Kidney tubule cell (primary cell): ENCODE results near the gene BCAS1.

ENCODE experiments used
- DNase-seq: peaks from one replicate; pipeline ENCODE4 v3.0.0-alpha.2; 2018; ENCODE audit warnings: low spot score

Gene BCAS1

DNA sequence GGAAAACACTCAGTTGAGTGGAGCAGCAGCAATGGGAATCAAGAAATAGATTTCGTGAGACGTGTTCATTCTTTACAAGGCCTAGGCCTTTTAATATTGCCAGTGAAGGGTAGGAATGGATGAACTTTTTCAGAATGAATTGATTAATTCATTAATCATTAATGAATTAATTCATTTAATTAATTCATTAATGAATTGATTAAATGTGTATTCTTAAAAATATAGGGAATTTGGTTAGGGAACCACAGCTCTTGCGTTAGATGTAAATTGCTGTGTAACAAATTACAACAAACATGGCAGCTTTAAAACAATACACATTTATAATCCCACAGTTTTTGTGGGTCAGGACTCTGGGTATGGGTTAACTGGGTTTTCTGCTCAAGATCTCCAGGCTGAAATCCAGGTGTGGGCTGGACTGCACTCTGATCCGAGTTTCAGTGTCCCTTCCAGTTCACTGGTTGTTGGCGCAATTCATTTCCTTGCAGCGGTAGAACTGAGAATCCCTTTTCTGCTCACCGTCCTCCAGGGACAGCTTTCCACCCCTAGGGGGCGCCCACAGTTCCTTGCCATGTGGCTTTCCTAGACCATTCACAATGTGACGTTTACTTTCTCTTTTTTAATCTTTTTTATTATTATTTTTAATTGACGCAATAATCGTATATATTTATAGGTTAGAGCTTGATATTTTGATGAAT, 32.8 kb upstream of the BCAS1 start:
- peak; percentile 78 for DNase-seq

DNA sequence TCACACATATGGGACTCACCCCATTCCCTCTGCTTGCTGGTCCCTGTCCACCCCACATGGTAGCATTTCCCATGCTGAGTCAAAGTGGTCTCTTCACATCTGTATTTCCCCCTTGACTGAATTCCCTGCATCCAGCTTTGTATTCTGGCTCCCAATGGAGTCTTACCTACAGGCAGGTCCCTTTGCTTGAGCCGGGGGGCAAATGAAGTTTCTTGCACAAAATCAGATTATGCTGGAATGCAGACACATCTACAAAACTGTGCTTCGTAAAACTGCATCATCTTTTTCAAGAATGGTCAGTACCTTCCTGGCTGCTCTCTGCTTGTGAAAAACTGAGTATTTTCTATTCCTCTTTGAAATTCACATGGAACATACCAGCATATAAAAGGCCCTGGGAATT, 32.1 kb upstream of the BCAS1 start:
- DNase-seq: no peak

DNA sequence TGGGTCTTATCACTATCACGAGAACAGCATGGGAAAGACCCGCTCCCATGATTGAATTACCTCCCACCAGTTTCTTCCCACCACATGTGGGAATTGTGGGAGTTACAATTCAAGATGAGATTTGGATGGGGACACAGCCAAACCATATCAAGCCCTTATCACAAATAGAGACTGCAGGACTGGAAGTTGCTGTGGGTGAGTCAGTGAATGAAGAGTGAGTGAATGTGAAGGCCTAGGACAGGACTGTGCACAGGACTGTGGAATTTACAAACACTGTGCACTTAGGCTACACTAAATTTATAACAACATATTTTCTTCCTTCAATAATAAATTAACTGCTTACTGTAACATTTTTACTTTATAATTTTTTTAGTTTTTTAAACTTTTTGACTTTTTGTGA, 30.2 kb upstream of the BCAS1 start:
- no peak for DNase-seq

DNA sequence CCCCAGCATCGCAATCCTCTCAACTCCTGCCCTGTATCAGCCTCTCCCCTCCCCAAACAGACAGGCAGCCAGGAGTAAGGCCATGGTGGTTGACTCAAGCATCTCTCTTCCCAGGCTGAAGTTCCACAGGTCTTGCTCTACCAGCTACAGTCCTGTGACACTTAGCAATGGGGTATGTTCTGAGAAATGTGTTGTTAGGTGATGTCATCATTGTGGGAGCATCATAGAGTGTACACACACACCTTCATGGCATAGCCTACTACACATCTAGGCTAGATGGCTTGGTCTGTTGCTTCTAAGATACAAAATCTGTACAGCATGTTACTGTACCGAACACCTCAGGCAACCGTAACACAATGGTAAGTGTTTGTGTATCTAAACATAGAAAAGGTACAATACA, 29.5 kb upstream of the BCAS1 start:
- peak; percentile 67 for DNase-seq

DNA sequence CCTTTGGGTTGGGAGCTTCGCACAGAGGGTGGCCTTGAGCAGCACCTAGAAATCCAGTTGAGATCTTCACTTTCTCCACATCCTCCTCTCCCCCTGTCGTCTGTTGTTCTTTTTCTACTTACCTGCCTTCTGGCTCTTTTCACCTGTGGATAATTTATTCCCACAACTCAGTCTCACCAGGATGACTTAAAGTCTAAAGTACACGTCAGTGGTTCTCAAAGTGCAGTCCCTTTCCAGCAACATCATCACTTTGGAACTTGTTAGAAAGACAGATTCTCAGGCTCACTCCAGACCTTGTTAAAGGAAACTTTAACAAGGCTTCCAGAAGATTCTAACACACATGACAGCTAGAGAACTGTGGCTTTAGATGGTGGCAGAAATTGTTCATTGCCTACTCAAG, 27.7 kb upstream of the BCAS1 start:
- peak; percentile 56 for DNase-seq

DNA sequence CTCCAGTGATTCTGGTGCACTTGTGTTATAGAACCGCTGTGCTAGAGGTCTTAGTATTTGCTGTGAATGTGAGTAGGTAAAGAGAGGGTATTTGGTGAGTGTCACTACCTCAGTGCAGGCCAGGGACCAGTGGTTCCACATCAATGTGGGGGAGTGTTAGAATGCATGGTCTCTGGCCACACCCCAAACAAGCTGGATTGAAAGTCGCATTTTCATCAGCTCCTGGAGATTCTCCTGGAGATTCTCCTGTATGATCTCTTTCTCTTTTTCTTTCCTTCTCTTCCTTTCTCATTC, 26.8 kb upstream of the BCAS1 start:
- no peak for DNase-seq

DNA sequence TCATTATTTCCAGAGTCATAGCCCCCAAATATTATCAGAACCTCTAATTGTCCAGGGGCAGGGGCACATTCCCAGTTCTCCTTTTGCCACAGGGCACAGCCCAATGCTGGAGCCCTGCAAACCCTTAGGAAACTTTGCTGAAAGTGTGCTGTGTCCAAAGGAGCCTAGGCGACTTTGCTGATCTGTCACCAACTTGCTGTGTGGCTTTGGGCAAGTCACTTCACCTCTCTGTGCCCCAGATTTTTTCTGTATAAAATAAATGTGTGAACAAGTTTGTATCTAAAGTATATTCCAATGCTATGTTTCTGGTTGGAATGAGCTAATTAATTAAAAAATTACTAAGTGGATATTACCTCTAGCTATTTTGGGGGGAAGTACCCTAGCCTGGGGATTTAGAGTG, 25.4 kb upstream of the BCAS1 start:
- no peak for DNase-seq

DNA sequence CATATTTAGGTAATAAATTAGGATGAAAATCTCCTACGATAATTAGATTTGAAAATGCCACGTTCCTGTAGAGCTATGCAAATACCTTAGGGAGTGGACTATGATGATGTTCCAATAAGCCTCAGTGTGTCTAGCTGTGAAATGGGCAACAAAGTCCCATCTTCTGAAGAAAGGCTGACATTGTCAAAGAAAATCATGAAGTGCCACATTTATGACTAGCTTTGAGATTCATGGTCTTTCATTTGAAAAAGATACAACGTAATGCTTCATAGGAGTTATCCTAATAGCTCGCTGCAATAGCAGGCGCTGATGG, 23.8 kb upstream of the BCAS1 start:
- DNase-seq: no peak

DNA sequence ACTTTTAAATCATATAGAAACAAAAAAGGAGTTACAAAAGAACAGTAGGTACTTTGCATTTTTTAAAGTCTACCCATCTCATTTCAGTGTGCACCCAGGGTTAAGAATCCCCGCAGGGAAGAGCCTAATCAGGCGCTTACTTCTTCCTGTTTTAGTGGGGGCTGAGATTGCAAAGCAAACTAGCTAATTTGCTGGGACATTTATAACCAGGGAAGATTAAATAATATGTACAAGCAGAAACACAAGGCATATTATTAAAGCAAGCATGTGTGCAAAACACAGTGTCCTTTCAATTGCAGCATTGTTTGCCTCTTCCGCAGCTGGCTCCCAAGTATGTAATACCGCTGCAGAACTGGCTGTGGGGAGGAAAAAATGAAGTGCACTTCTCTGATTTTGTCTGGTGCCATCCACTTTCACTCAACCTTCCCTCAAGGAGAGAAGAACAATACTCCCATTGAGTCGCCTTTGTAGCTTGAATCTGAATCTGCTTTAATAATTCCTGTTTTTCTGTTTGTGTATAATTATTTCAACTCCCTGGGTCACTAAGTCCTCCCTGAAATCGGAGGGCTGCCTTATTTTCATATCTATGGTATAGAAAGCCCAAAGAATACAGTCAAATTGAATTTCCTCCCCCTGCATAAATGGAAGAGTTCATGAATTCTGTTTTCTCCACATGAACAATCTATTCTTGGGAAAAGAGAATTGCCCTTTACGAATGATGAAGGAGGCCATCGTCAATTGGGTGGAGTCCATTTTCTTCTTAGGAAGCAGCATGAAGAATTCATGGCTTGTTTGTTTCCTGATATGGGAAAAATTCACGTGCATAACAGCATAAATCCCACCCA, 23.3 kb upstream of the BCAS1 start:
- no peak for DNase-seq

DNA sequence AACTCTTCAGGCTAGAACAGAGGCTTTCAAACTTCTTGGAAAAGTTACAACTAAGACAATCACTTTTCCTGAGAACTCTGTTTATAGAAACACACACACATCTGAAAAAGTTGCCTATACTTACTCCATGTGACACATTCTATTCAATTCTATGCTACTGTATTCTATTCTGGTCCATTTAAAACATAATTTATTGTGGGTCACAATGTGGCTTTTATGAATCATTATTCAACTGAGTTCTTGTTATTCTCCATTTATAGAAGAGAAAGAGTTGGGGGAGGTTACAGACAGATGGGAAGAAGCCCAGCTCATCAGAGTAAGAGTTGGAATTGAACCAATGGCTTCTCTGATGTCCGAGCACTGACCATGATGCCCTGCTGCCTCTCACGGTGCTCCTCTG, 21.6 kb upstream of the BCAS1 start:
- no peak for DNase-seq

DNA sequence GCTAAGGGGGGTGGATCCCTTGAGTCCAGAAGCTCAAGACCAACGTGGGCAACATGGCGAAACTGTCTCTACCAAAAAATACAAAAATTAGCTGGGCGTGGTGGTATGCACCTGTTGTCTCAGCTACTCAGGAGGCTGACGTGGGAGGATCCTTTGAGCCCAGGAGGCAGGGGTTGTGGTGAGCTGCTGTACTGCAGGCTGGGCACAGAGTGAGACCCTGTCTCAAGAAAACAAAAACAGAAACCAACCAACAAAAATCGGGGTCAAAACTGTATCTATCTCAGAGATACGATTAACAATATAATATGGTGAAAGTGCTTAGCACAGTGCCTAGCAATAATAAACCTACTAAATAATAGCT, 20.7 kb upstream of the BCAS1 start:
- DNase-seq: no peak

DNA sequence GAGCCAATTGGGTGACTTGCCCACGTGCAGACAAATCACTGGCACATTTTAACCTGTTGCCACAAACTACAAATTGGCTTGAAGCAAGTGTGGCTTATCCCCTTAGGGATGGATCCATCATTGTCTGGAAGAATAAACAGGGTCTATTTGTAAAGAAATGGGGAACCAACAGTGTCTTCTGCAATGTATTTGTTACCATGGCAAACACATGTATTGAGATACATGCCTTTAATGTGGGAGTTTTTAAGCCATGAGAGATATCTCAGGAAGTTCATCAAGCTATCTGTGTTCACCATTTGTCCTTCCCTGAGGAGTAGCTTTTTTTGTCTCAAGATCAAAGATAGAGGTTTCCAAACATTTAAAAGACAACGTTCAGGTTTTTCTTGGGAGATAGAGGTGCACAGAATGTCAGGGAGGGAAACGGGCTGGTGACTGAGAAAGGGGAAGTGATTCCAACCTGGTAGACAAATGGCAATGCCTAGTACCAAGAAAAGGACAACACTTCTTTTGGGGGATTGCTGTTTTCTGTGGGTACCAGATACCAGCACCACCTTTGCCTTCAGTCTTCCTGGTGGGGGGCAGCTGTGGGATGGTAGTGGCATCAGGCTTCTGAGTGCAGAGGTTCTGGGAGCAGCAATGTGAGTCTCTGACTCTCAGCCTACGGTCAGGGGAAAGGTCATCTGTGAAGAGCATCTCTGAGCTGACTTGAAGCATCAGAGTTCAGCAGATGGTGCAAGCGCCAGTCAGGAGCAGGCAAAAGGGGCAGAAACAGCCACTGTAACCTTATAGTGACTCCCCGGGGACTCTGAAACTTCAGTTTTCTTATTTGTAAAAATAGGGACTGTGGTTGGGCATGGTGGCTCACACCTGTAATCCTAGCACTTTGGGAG, 20.1 kb upstream of the BCAS1 start:
- DNase-seq: no peak

DNA sequence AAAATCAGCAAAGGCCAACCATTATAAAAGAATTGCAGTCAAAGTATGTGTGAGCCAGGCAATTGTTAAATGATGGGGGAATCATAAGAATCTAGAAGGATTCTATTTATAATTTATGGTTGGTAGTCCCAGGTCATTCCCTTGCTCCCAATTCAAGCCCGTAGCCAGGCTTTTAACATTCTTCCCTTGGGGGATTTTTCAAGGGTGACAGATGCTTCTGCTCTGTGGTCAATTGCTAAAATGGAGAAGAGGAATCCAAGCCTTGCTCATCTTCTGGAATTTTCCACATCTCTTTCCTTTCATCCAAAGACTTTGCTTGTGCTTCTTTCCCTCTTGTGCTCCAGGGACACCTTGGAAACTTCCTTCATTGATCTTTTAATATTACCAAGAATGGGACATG, 18.0 kb upstream of the BCAS1 start:
- no peak for DNase-seq

DNA sequence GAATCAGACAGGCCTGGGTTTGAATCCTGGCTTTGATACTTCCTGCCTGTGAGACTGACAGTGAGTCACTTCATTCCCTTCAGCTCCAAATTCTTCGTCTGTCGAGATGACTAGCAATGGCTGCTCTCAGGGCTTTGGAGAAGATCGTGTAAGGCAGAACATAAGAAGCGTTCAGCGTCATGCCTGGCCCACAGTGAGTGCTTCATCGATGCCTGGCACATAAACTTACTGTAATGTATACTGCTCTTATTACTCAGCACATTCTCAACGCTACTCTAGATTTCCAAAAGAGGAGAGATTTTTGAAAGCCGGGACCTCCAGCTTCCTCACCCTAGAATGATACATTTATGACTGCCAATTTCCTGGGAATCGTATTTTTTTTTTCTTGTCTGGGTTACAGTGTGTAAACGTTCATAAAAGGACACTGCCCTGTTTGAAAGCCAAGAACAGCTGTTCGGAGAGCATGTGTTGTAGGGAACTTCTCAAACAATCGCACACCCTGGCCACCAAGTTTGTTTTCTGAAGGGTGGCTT, 16.2 kb upstream of the BCAS1 start:
- no peak for DNase-seq

DNA sequence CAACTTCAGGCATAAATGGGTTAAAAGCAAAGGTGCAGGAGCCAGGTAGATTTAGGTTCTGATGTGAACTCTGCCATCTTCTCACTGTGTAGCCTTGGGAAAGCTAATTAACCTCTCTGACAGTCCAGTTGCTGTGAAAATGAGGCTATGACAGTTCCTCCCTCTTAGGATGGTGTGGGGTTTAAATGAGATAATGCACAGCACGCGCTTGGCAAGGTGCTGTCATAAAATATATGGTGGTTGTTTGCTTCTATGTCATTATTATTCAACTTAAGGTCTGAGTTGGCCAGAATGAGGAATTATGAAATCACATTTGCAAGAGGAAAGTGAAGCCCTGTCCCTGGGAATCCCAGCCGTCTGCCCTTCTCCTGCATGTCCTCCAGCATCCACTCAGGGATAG, 15.5 kb upstream of the BCAS1 start:
- DNase-seq: no peak

DNA sequence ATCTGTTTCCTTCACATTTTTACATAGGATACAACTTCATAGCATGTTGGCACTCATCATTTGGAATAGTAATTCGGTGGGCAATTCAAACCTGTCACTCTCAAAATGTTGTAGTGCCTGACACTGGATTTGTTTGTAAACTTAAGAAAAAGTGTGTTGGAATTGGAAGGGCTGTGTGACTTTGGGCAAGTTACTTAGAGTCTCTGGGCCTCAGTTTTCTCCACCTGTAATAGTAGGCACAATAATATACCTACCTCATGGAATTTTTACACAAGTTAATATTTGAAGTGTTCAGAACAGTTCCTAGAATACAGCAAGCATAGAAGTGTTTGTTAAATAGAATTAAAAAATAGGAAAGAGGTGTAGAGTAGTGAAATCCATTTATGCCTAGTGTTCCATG, 15.0 kb upstream of the BCAS1 start:
- DNase-seq: no peak

DNA sequence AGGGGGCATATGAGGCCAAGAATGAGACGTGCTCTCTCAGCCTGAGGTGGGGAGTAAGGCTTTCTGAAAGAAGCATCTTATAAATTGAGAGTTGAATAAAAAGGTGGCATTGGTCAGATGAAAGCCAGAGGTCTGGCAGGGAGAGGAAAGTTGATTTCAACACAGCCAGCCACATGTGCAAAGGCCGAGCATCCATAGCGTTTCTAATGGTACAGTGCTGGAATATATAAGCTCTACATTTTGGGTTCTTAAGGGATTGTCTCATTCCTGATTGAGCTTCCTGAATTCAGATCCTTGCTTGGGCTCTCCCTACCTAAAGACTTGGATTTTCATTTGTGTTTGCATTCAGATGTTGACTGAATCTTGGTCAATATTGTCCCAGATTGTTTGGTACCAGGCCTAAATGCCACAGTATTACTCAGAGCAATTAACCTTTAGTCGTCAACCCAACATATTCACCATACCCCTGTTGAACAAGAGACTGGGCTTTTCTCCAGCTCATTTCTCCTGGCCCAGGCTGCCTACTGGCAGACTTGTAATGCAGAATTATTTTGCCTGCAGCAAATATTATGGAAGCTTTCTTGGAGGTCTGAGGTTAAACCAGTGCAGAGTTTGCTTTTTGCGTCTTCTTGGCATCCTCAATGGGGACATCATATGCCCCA, 14.5 kb upstream of the BCAS1 start:
- DNase-seq: no peak

DNA sequence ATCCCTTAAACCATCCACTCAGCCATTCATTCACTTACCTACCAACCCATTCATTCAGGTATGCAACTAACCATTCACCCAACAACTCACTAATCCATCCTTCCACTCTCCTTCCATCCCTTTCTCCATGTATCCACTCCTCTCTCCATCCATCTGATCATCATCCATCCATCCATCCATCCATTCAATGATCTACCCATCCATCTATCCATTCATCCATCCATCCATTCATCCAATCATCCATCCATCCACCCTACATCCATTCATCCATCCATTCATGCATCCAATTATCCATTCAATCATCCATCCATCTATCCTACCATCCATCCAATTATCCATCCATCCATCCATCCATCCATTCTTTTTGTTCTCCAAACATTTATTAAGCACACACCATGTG, 13.8 kb upstream of the BCAS1 start:
- DNase-seq: no peak

DNA sequence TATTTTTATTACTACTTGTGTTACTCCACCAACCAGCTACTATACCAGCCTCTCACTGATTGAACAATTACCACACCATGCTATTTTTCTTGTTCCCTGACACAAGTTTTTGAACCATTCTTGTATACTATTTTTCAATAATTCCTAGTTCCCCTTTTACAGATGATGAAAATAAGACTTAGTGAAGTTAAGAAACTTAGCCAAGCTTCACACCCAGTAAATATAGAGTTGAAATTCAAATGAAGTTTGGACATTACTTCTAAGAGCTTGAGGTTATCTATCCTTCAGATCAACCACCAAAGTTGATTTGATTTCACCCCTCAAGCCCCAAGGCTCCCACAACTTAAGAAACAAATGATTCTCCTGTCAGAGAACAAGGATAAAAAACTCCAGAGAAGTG, 13.1 kb upstream of the BCAS1 start:
- DNase-seq: no peak

DNA sequence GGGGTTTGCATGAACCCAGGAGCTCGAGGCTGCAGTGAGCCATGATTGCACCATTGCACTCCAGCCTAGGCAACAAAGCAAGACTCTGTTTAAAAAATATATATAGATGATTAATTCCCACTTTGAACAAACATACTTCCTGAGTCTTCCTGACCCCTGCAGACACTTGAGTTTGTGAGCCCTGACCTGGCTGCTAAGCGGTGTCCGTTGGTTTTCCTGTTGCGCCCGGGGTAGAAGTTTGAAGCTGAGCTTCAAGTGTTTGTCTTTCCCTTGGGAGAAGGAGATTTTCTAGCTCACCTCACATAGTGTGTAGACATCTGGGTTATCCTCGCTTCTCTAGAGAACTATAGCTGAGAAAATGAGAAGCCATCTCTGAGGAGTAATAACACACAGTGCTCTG, 11.7 kb upstream of the BCAS1 start:
- no peak for DNase-seq

DNA sequence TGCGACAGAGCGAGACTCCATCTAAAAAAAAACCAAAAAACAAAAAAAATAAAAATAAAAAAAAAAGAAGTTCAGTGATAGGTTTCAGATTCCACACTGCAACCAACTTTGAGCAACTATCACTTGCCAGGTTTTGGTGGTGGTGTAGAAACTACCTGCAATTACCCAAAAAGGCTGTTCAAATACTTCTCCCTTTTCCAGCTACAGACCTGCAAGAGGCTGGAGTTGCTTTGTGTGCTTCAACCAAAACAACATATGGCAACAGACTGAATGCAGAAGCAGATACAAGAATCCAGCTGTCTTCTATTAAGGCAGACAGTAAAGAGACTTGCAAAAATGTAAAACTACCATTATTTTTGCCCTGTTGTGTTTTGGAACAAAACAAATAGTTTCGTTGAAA, 9.3 kb upstream of the BCAS1 start:
- DNase-seq: no peak

DNA sequence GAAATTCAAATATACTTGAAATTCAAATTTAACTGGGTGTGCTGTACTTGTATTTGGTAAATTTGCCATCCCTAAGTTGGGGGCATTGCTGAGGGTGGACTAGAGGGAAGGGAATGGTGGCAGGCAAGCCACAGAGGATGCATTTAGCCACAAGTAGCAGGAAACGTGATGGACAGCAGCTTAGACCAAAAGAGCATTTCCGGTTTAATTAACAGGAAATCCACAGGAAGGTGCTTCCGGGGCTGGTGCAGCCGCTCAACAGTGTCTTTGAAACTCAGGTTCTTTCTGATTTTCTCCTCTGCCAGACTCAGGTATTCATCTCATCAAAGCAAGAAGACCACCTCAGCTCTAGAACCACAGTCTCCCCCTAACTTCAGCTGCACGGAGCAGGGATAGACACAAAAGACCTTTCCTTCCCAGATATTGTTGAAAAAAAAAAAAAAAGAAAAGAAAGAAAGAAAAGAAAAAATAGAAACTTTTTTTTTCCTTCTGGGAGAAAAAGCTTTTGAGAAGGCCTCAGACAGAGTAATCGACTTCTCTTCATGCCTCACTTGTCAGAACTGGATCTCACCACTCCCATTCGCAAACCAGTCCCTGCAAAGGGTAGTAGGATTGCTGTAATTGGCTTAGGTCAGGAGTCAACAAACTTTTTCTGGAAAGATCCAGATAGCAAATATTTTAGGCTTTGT, 8.0 kb upstream of the BCAS1 start:
- DNase-seq: no peak
